HepG2 (cell line): ENCODE measurements around the gene ZCCHC10. TPM values are rescaled to one million over a fixed set of nuclear protein-coding genes. Genes with fewer than 3 reads are reported as not detected.
"Not testable (repeated sequence)": the region's sequence is repeated elsewhere in the genome, so short reads cannot be mapped to it uniquely, and the experiment has no call there.

Experiments used
- ATAC-seq: fragments of 200-7000 bp; cut with Tn5 transposase; 3 replicates; pipeline ENCODE4 v1.9.1; 2020; ENCODE audit warnings: mild to moderate bottlenecking, moderate library complexity
- BruUV-seq: library from RNA; stranded (reverse); fragments of 400-500 nt; replicated peaks from 2 replicates; lab custom pipeline; 2021; lab: Mats Ljungman, UMichigan
- CTCF ChIA-PET: fragments of 300-600 bp; formaldehyde crosslinking; extraction: SDS; loops from one replicate; lab custom pipeline; 2021; ENCODE audit warnings: low total read pairs, inconsistent platforms, low intra/inter-chr PET ratio; lab: Yijun Ruan, JAX
- POLR2A ChIA-PET: fragments of 350-600 bp; sonication (Branson Sonifier 250); formaldehyde crosslinking; loops from one replicate; lab custom pipeline; 2020; ENCODE audit warnings: antibody characterized with exemption, inconsistent platforms; lab: Yijun Ruan, JAX
- DNase-seq: peaks from one replicate; pipeline ENCODE4 v3.0.0-alpha.2; 2015; ENCODE audit warnings: low spot score
- FAIRE-seq: peaks from 3 replicates; lab custom pipeline; 2011; peaks lifted over from hg19 to GRCh38; lab: Jason Lieb, UNC
- H2AFZ ChIP-seq: one replicate; pipeline ENCODE4 v1.6.1; 2011; ENCODE audit warnings: low read length, inconsistent platforms
- H3K27ac ChIP-seq: fragments of 300-600 bp; 3 replicates; pipeline ENCODE4 v1.8.0; 2011; ENCODE audit warnings: mixed run types, mild to moderate bottlenecking, mixed read lengths, low read length, inconsistent platforms; ENCODE audit not compliant: insufficient read depth; ENCODE audit errors: extremely low read length
- H3K27me3 ChIP-seq, 2 experiments: fragments of 200-600 bp in 1 of 2; 2 replicates in 1 of 2; 3 replicates in 1 of 2; pipeline versions ENCODE4 v1.6.0 to v1.8.0; 2011; ENCODE audit warnings: low read length in 2 of 2, mild to moderate bottlenecking in 2 of 2, moderate library complexity in 2 of 2, inconsistent platforms in 1 of 2; ENCODE audit not compliant: insufficient read depth in 2 of 2, control insufficient read depth in 1 of 2
- H3K36me3 ChIP-seq, 2 experiments: fragments of 200-600 bp in 1 of 2; replicated peaks in 1 of 2; 2 replicates in 1 of 2; 3 replicates in 1 of 2; pipeline versions ENCODE4 v1.5.1 to v1.8.0; 2011; ENCODE audit warnings: low read length in 2 of 2, inconsistent platforms in 1 of 2; ENCODE audit not compliant: insufficient read depth in 2 of 2, control insufficient read depth in 1 of 2
- H3K4me1 ChIP-seq: 2 replicates; pipeline ENCODE4 v1.5.1; 2012; ENCODE audit warnings: low read length, inconsistent platforms; ENCODE audit not compliant: insufficient read depth
- H3K4me2 ChIP-seq: 2 replicates; pipeline ENCODE4 v1.6.0; 2011; ENCODE audit warnings: low read depth, low read length, inconsistent platforms
- H3K4me3 ChIP-seq, 3 experiments: fragments of 200-600 bp in 1 of 3; sonication (generic), shearing (Covaris generic) in 1 of 3; replicated peaks in 1 of 3; 2 replicates each; pipeline ENCODE4 v1.5.1; 2011 to 2016; ENCODE audit warnings: low read length in 3 of 3, inconsistent platforms in 2 of 3, low read depth in 2 of 3, mild to moderate bottlenecking in 2 of 3, control low read depth in 1 of 3, mixed read lengths in 1 of 3; ENCODE audit not compliant: insufficient read depth in 1 of 3
- H3K79me2 ChIP-seq: one replicate; pipeline ENCODE4 v1.6.1; 2011; ENCODE audit warnings: low read length, inconsistent platforms; ENCODE audit not compliant: insufficient read depth
- H3K9ac ChIP-seq: 2 replicates; pipeline ENCODE4 v1.6.0; 2011; ENCODE audit warnings: mild to moderate bottlenecking, low read depth, low read length, inconsistent platforms; ENCODE audit not compliant: insufficient read depth
- H3K9me3 ChIP-seq: 2 replicates; pipeline ENCODE4 v1.5.1; 2012; ENCODE audit warnings: mild to moderate bottlenecking, low read length
- H4K20me1 ChIP-seq: 2 replicates; pipeline ENCODE4 v1.6.0; 2011; ENCODE audit warnings: inconsistent platforms, mild to moderate bottlenecking, low read length, moderate library complexity; ENCODE audit not compliant: insufficient read depth
- KLF6 ChIP-seq: IDR thresholded peaks from 2 replicates; pipeline ENCODE4 v1.8.0; 2016; ENCODE audit warnings: missing biosample characterization, missing genetic modification reagents
- MATR3 ChIP-seq: sonication (generic); formaldehyde crosslinking; IDR thresholded peaks from 2 replicates; pipeline ENCODE4 v1.4.0; 2020; ENCODE audit warnings: missing genetic modification reagents
- TBX2 ChIP-seq: sonication (generic); formaldehyde crosslinking; IDR thresholded peaks from 2 replicates; pipeline ENCODE4 v1.5.0; 2020; ENCODE audit warnings: missing genetic modification reagents, mild to moderate bottlenecking, borderline replicate concordance
- TMF1 ChIP-seq: sonication (generic); formaldehyde crosslinking; IDR thresholded peaks from 2 replicates; pipeline ENCODE4 v1.8.1; 2022; ENCODE audit warnings: low read depth, missing genetic modification reagents
- ZBTB38 ChIP-seq: sonication (generic); formaldehyde crosslinking; IDR thresholded peaks from 2 replicates; pipeline ENCODE4 v1.5.1; 2020; ENCODE audit warnings: mild to moderate bottlenecking, missing genetic modification reagents
- ZNF460 ChIP-seq: sonication (generic); formaldehyde crosslinking; IDR thresholded peaks from 2 replicates; pipeline ENCODE4 v1.5.1; 2020; ENCODE audit warnings: missing genetic modification reagents, mild to moderate bottlenecking, borderline replicate concordance
- ZNF770 ChIP-seq: sonication (generic); formaldehyde crosslinking; IDR thresholded peaks from 2 replicates; pipeline ENCODE4 v1.5.0; 2020; ENCODE audit warnings: mild to moderate bottlenecking, missing genetic modification reagents
- WGBS: methylation state at CpG from one replicate; pipeline ENCODE4 v1.1.6; 2017; ENCODE audit warnings: low lambda C conversion rate; 5-methylcytosine and 5-hydroxymethylcytosine counted together
- in situ Hi-C: cut with HindIII; loops from 2 replicates; pipeline ENCODE4 v1.10.0; 2017; ENCODE audit warnings: low pct_unique_long_range_greater_than_20kb; ENCODE audit not compliant: extremely low pct_ligation_motif_present
- intact Hi-C: fragments of 100-400 bp; cut with micrococcal nuclease; formaldehyde crosslinking; loops from one replicate; pipeline ENCODE4 v1.10.0; 2022; ENCODE audit not compliant: unreplicated experiment
- polyA plus RNA-seq, 8 experiments: library from polyadenylated mRNA; depleted of rRNA in 3 of 8; stranded (reverse) in 7 of 8; unstranded in 1 of 8; fragments of >200 nt; fragmentation: Illumina TruSeq in 4 of 8; extraction: Trizol in 4 of 8; gene quantifications; 2 replicates each; pipeline versions ENCODE4 v1.2.1 to v1.2.3, GENCODE V29; 2011 to 2016; ENCODE audit warnings: low read depth in 4 of 8, missing spikeins in 1 of 8, mixed read lengths in 1 of 8; ENCODE audit not compliant: insufficient read depth in 1 of 8
- total RNA-seq, 5 experiments: library from RNA; depleted of rRNA; stranded (reverse); fragments of >200 nt; fragmentation: Illumina TruSeq; extraction: Trizol; gene quantifications; 2 replicates each; pipeline ENCODE4 v1.2.3, GENCODE V29; 2016; ENCODE audit warnings: low read depth in 1 of 5

ZCCHC10 gene
- total and polyA plus RNA-seq, 2 of the 13 experiments (the other 11 are each of a cell fraction or from before 2014, with no cell fraction given), result 40.7 to 48.2 TPM

GRCh38 chr5:132962429-132963021 is 63.8 kb downstream of the ZCCHC10 start (continued):
- TF ChIP-seq MATR3 (CRISPR knock-in tag), result no peak

GRCh38 chr5:132961887-132962286 is 64.5 kb downstream of the ZCCHC10 start:
- Histone ChIP-seq H2AFZ (no peak overlapping the region), H3K79me2 (peaks cover 59% of the 10 kb centered on the region), H3K4me1 (peaks cover 43% of the 10 kb centered on the region), H3K27me3 (no peaks in the 10 kb centered on the region; a peak in 1 of 5 replicates), H3K4me2 (peak overlapping the region; percentile 92), H3K9me3 (no peaks in the 10 kb centered on the region), H3K4me3 (peak overlapping the region; percentile 78 to 86 (median 84)), H3K36me3 (0 out of 5 replicates have a peak, but pooled peaks cover 0 to 4% of the 10 kb centered on the region in 2 experiments), H3K27ac (peak overlapping the region; percentile 85), H3K9ac (peak overlapping the region; percentile 97), H4K20me1 (peaks cover 48% of the 10 kb centered on the region; the same call in 1 of the 2 replicates)
- 4% methylated on average over 5 of the region's 5 CpGs for WGBS
- FAIRE-seq (no peak), ATAC-seq (no peak), DNase-seq (no peak)
- ChIA-PET CTCF (no interaction called here), POLR2A (interaction anchor here (0.7 to 4.3 kb wide), 6 partner anchors 15 to 90 kb away, joined by 3 to 68 read pairs (median 6); partner anchors contain the start of gene HSPA4)
- intact Hi-C loops, result loop anchor here (2.0 to 5.0 kb wide), 2 partner anchors 70 to 89 kb away; no protein-coding TSS in a partner anchor
- no TSS peak for BruUV-seq
- TF ChIP-seq KLF6 (CRISPR knock-in tag), result 0 out of 2 replicates have a peak, but pooled peaks have one; percentile 3
- no peak for TF ChIP-seq TMF1 (CRISPR knock-in tag)
- in situ Hi-C loops, result loop anchor here (5.0 kb wide), 1 partner anchor 90 kb away; the partner anchor contains the start of gene HSPA4

GRCh38 chr5:132961123-132961815 is 65.1 kb downstream of the ZCCHC10 start:
- 80% methylated on average over 11 of the region's 11 CpGs for WGBS
- intact Hi-C loops (loop anchor here (5.0 kb wide), 1 partner anchor 71 kb away; no protein-coding TSS in a partner anchor), in situ Hi-C loops (loop anchor here (5.0 kb wide), 1 partner anchor 91 kb away; the partner anchor contains the start of gene HSPA4)
- FAIRE-seq, CTCF ChIA-PET, ATAC-seq, H2AFZ ChIP-seq, H3K27ac ChIP-seq, H3K9me3 ChIP-seq, H3K36me3 ChIP-seq, DNase-seq: not testable (repeated sequence)
- Histone ChIP-seq H3K79me2 (peaks cover 65% of the 10 kb centered on the region), H3K4me2 (peak overlapping the region; percentile 92), H3K9ac (peak overlapping the region; percentile 97), H3K4me3 (peak overlapping the region; percentile 78 to 86 (median 84))
- POLR2A ChIA-PET, result interaction anchor here (1.5 to 4.3 kb wide), 3 partner anchors 66 to 91 kb away, joined by 6 to 68 read pairs (median 28); partner anchors contain the start of gene HSPA4
- TF ChIP-seq ZBTB38 (CRISPR knock-in tag), result peak; percentile 81; the same call in 1 of the 2 replicates
- peak; percentile 81 for TF ChIP-seq ZNF460 (CRISPR knock-in tag)
- 0 out of 2 replicates have a peak, but pooled peaks have one; percentile 23 for TF ChIP-seq TBX2 (CRISPR knock-in tag)
- TF ChIP-seq ZNF770 (CRISPR knock-in tag), result peak; percentile 50; the same call in 1 of the 2 replicates
- TF ChIP-seq, all 625 proteins: peak for 4; not testable (repeated sequence) for 621
- not testable (repeated sequence) for BruUV-seq, H3K27me3 ChIP-seq
- peaks cover 51% of the 10 kb centered on the region; the same call in 1 of the 2 replicates for H4K20me1 ChIP-seq
- peaks cover 43% of the 10 kb centered on the region for H3K4me1 ChIP-seq
